ENCODE results near the gene SAE1.

- TF ChIP-seq CTCF (IDR thresholded peaks at IDR 0.05) (no peak), POLR2A (IDR thresholded peaks at IDR 0.05) (no peak), POLR2AphosphoS5 (IDR thresholded peaks at IDR 0.05) (no peak)
These were observed 90.6 kb downstream of the SAE1 start for GRCh38 chr19:47221080-47221841.
